Naive B cell (primary cell): ENCODE measurements around the gene CASP10. TPM values are rescaled to one million over a fixed set of nuclear protein-coding genes. Genes with fewer than 3 reads are reported as not detected.
"Not testable (repeated sequence)": the region's sequence is repeated elsewhere in the genome, so short reads cannot be mapped to it uniquely, and the experiment has no call there.

Experiments used
- ATAC-seq, 2 donors: fragments of 150-1000 bp; cut with Tn5 transposase; 2 replicates each; pipeline ENCODE4 v1.10.0; 2021; ENCODE audit warnings: low read depth in 2 of 2, mild to moderate bottlenecking in 2 of 2, moderate library complexity in 2 of 2
- DNase-seq: peaks from one replicate; pipeline ENCODE4 v3.0.0; 2022
- H3K27ac Mint-ChIP-seq, 6 donors: one replicate each; pipeline ENCODE4 v1.8.0; 2020 to 2022; ENCODE audit warnings: mild to moderate bottlenecking in 6 of 6, mixed read lengths in 6 of 6, moderate library complexity in 5 of 6, inconsistent platforms in 2 of 6
- H3K27me3 Mint-ChIP-seq, 3 donors: one replicate each; pipeline ENCODE4 v1.8.0; 2021 to 2022; ENCODE audit warnings: mixed read lengths in 3 of 3, mild to moderate bottlenecking in 1 of 3
- H3K36me3 Mint-ChIP-seq, 2 donors: one replicate each; pipeline ENCODE4 v1.8.0; 2020 to 2022; ENCODE audit warnings: mixed read lengths in 2 of 2, inconsistent platforms in 1 of 2, mild to moderate bottlenecking in 1 of 2
- H3K4me1 Mint-ChIP-seq, 3 donors: one replicate each; pipeline ENCODE4 v1.8.0; 2020 to 2022; ENCODE audit warnings: mixed read lengths in 3 of 3, inconsistent platforms in 1 of 3, mild to moderate bottlenecking in 1 of 3, moderate library complexity in 1 of 3
- H3K4me3 Mint-ChIP-seq, 8 donors: one replicate each; pipeline ENCODE4 v1.8.0; 2020 to 2022; ENCODE audit warnings: mild to moderate bottlenecking in 8 of 8, mixed read lengths in 8 of 8, moderate library complexity in 8 of 8, inconsistent platforms in 2 of 8
- H3K9me3 Mint-ChIP-seq, 7 donors: one replicate each; pipeline ENCODE4 v1.8.0; 2020 to 2022; ENCODE audit warnings: mixed read lengths in 7 of 7, mild to moderate bottlenecking in 5 of 7, inconsistent platforms in 2 of 7, moderate library complexity in 1 of 7
- polyA plus RNA-seq, 6 donors: library from polyadenylated mRNA; unstranded; fragments of 300-500 nt; fragmentation: Illumina TruSeq; gene quantifications; one replicate each; pipeline ENCODE4 v1.2.3, GENCODE V29; 2021; ENCODE audit warnings: low read depth in 6 of 6

Gene CASP10
- polyA plus RNA-seq, 6 donors from 2014 or later = 2.7 to 8.1 (median 4.7) TPM

DNA sequence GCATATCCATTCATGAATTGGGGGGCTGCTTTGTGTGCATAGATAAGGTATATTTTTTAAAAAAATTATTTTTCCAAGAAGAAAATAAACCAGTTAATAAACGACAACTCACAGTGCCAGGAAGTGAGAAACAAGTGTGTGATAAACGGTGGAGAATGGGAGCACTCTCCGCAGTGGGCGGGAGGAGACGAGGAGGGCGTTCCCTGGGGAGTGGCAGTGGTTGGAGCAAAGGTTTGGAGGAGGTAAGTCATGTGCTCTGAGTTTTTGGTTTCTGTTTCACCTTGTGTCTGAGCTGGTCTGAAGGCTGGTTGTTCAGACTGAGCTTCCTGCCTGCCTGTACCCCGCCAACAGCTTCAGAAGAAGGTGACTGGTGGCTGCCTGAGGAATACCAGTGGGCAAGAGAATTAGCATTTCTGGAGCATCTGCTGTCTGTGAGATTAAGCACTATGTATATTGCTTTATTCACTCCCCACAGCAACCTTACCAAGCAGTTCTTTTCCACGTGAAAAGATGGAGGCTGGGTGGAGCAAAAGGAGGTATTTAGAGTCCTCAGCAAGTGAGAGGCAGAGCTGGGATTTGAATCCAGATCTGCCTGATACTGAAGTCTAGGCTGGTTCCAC is 50.4 kb downstream of the CASP10 start:
- peaks cover 29 to 65% (median 40%) of the 10 kb centered on the region in 3 donors for H3K4me1 Mint-ChIP-seq
- no peaks in the 10 kb centered on the region for H3K9me3 Mint-ChIP-seq
- DNase-seq = peak; percentile 83
- H3K27ac Mint-ChIP-seq = peak overlapping the region; percentile 87 to 98 (median 97)
- H3K27me3 Mint-ChIP-seq = no peaks in the 10 kb centered on the region
- ATAC-seq = peak; percentile 87 to 91
- peaks cover 0 to 8% of the 10 kb centered on the region in 2 donors for H3K36me3 Mint-ChIP-seq
- peak overlapping the region; percentile 89 to 99 (median 96) for H3K4me3 Mint-ChIP-seq

DNA sequence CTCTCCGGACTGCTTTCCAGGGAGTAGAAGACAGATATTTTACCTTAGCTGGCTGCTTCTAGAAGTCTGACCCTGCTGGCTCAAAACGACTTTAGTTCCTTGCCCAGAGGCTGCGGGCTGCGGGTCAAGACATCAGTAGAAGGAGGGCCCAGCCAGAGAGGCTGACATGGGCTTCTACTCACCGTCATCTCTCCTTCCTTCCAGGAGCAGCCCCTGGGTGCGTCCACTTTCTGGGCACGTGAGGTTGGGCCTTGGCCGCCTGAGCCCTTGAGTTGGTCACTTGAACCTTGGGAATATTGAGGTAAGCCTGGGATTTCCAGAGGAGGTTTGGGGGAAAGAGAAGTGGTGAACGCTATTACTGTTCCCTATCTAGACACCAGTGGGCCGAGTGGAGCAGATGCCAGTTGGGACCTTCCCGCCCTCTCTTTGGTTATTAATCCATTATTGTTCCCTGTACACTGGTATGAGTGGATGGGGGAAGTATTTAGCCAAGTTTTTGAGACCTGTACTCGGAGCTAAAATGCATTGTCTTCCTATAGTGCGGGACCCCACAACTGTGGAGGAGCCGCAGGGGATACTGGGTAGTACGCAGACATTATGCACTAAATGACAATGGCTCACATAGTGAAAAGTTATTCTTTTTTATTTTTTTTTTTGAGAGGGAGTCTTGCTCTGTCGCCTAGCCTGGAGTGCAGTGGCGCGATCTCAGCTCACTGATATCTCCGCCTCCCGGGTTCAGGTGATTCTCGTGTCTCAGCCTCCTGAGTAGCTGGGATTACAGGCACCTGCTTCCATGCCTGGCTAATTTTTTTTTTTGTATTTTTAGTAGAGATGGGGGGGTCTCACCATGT is 51.1 kb downstream of the CASP10 start:
- ATAC-seq (no peak), DNase-seq (no peak)
- H3K9me3 Mint-ChIP-seq = no peaks in the 10 kb centered on the region
- peaks cover 0 to 8% of the 10 kb centered on the region in 2 donors for H3K36me3 Mint-ChIP-seq
- no peaks in the 10 kb centered on the region for H3K27me3 Mint-ChIP-seq
- peak overlapping the region; percentile 87 to 98 (median 97) for H3K27ac Mint-ChIP-seq
- H3K4me1 Mint-ChIP-seq = peaks cover 29 to 59% (median 40%) of the 10 kb centered on the region in 3 donors
- H3K4me3 Mint-ChIP-seq = peak overlapping the region; percentile 89 to 99 (median 96)

DNA sequence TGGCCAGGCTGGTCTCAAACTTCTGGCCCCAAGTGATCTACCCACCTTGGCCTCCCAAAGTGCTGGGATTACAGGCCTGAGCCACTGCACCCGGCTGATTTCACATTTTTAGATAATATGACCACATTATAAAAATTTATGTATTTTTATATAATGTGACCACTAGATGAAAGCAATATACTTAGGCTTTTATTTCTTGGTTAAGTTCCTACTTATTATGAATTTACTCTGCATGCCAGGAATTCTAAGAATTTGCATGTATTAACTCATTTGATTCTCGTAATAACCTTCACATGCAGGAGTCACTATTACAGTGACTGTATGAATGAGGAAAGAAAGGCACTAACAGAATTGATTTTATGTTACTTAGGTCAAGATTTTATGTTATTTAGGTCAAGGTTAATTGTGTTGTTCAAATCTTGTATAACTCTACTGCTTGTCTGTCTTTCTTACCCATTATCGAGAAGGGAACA is 51.8 kb downstream of the CASP10 start:
- Mint-ChIP-seq H3K4me3 (peak overlapping the region; percentile 89 to 99 (median 96)), H3K4me1 (peaks cover 33 to 63% (median 45%) of the 10 kb centered on the region in 3 donors), H3K9me3 (no peaks in the 10 kb centered on the region)

DNA sequence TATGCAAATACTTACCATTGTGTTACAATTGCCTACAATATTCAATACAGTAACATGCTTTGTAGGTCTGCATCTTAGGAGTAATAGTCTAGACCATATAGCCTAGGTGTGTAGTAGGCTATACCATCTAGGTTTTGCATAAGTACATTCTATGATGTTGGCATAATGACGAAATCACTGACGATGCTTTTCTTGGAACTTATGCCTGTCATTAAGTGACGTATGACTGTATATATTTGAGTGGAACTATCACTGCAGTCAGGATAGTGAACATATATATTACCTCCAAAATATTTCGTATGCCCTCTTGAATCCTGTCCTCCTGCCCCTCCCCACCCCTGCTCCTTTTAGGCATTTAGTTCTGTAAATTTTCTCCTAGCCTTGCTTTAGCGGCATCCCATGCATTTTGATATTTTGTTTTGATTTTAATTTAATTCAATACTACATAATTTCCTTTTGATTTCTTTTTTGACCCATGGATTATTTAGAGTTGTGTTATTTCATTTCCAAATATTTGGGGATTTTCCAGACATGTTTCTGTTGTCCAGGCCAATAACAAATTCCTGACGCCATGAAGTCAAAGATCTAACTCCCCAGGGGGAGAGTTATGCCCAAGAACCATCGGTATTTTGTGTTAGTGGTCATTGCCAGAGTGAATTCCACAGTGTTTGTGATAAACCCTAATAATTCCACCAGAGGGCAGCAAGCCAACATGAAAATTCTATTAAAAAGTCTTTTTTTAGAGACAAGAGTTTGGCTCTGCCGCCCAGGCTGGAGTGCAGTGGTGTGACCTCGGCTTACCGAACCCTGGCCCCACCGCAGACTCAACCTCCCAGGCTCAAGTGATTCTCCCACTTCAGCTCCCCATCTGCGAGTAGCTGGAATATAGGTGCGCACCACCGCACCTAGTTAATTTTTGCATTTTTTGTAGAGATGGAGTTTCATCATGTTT is 53.2 kb downstream of the CASP10 start:
- H3K27me3 Mint-ChIP-seq = no peaks in the 10 kb centered on the region
- H3K4me3 Mint-ChIP-seq = peak overlapping the region; percentile 66 to 93 (median 76)
- DNase-seq = peak; percentile 62
- H3K27ac Mint-ChIP-seq = peak overlapping the region; percentile 65 to 95 (median 90)
- H3K4me1 Mint-ChIP-seq = peaks cover 48 to 77% (median 60%) of the 10 kb centered on the region in 3 donors
- ATAC-seq = peak in 1 of 2 donors; percentile 22
- peaks cover 0 to 24% of the 10 kb centered on the region in 2 donors for H3K36me3 Mint-ChIP-seq
- H3K9me3 Mint-ChIP-seq = no peaks in the 10 kb centered on the region

More for the DNA sequence above, 51.8 kb downstream of the CASP10 start:
- H3K27me3 Mint-ChIP-seq = no peaks in the 10 kb centered on the region
- peak overlapping the region; percentile 87 to 98 (median 97) for H3K27ac Mint-ChIP-seq
- DNase-seq = no peak
- H3K36me3 Mint-ChIP-seq = peaks cover 0 to 13% of the 10 kb centered on the region in 2 donors
- no peak for ATAC-seq

DNA sequence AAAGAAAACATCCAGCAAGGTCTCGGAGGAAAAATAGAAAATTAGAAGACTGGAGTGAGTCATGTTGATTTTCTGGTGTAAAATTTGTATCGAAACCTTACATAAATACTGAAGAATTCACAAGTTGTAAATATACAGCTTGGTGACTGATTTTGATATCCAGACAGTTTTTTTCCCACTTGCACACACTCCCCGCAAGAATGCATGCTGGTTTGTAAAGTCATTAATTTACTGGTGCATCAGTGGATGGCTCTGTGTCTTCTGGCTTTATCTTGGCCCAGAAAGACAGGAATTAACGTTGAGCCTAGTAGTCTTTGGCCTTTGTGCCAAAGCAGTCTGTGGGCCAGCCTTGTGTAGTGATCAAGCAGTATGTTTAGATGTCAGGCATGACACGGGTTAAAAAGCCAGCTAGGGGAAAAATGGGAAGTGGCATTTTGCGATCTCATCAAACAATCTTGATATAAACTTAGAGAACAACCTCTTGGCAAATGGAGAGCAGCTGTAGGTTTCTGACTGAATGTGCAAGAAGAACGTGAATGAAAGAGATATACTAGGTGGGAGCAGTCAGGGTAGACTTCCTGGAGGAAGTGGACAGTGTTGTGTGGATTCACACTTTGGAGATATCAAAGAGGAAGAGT is 54.7 kb downstream of the CASP10 start:
- Mint-ChIP-seq H3K36me3 (peaks cover 0 to 27% of the 10 kb centered on the region in 2 donors), H3K27me3 (no peaks in the 10 kb centered on the region), H3K4me3 (peak overlapping the region in 5 of 8 donors; percentile 1 to 54 (median 12)), H3K4me1 (peaks cover 54 to 81% (median 65%) of the 10 kb centered on the region in 3 donors), H3K27ac (peak overlapping the region; percentile 32 to 87 (median 75)), H3K9me3 (no peaks in the 10 kb centered on the region)
- no peak for DNase-seq
- no peak for ATAC-seq

DNA sequence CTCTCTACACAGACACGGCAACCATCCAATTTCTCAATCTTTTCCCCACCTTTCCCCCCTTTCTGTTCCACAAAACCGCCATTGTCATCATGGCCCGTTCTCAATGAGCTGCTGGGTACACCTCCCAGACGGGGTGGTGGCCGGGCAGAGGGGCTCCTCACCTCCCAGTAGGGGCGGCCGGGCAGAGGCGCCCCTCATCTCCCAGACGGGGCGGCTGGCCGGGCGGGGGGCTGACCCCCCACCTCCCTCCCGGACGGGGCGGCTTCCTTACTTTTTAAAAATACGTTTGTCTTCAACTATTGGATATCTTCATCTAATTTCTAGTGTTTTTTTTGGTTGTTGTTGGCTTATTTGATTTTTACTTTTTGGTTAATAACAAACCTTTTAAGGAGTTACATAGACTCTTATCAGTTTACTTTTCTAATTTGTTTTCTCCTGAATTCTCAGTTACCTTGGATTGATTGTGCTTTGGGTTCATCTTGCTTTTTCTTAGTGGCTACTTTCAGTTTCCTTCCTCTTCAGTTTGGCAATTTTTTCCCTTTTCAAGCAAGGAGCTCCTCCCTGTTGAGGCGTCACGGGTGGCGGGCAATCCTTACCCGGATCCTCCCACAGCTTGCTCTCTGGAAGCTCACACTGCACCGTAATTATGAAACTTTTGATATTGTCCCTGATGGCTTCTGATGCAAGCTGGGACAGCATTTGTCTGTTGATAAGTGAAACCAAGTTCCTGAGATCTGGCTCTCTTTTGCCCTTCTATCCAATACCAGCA is 56.4 kb downstream of the CASP10 start:
- peak overlapping the region in 6 of 8 donors; percentile 18 to 59 (median 41) for H3K4me3 Mint-ChIP-seq

DNA sequence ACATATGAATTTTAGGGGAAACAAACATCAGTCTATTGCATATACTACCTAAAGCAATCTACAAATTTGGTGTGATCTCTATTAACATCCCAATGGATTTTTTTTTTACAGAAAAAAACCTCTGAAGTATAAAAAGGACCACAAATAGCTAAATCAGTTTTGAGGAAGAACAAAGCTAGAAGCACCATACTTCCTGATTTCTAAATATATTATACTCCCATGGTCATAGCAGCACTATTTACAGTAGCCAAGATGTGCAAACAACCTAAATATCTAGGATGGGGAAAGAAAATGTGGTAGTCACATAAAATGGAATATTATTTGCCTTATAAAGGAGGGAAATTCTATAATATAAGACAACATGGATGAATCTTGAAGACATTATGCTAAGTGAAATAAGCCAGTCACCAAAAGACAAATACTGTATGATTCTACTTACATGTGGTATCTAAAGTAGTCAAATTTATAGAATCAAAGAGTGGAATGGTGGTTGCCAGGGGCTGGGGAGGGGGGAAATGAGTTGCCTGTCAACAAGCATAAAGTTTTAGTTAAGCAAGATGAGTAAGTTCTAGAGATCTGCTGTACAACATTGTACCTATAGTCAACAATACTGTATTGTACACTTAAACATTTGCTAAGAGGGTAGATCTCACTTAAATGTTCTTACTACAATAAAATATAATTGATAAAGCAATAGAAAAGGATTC is 59.8 kb downstream of the CASP10 start:
- Mint-ChIP-seq H3K27me3 (no peaks in the 10 kb centered on the region), H3K9me3 (no peaks in the 10 kb centered on the region), H3K27ac (peak overlapping the region in 5 of 6 donors; percentile 36 to 82 (median 78)), H3K36me3 (peaks cover 0 to 24% of the 10 kb centered on the region in 2 donors), H3K4me3 (peak overlapping the region in 6 of 8 donors; percentile 29 to 78 (median 66)), H3K4me1 (peaks cover 58 to 76% (median 75%) of the 10 kb centered on the region in 3 donors)
- no peak for DNase-seq
- ATAC-seq = peak; percentile 55 to 69

More for the DNA sequence above, 56.4 kb downstream of the CASP10 start:
- not testable (repeated sequence) for DNase-seq, ATAC-seq, H3K9me3 Mint-ChIP-seq, H3K27me3 Mint-ChIP-seq
- Mint-ChIP-seq H3K36me3 (peaks cover 0 to 27% of the 10 kb centered on the region in 2 donors), H3K27ac (peak overlapping the region; percentile 21 to 97 (median 82)), H3K4me1 (peaks cover 49 to 78% (median 63%) of the 10 kb centered on the region in 3 donors)

DNA sequence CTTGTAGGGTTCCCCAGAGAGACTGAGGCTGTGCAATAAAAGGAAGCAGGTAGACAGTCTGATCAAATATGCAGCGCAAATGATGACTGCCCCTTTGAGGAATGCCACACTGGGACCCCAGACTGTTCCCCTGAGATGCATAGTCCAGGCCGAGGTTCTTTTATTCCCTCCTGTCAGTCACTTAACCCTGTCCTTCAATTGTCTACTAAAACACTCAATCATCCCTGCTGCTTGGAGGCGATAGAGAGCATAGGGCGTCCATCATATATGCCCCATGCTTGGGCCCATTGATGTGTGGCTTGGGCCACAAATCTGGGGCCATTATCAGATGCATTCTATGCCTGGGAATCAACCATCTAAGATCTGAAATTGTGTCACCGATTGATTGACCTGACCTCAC is 61.9 kb downstream of the CASP10 start:
- ATAC-seq = no peak
- peak overlapping the region; percentile 20 to 84 (median 70) for H3K27ac Mint-ChIP-seq
- DNase-seq = no peak
- H3K4me3 Mint-ChIP-seq = peak overlapping the region in 1 of 8 donors; percentile 6
- no peaks in the 10 kb centered on the region for H3K9me3 Mint-ChIP-seq
- H3K36me3 Mint-ChIP-seq = peaks cover 0 to 13% of the 10 kb centered on the region in 2 donors
- peaks cover 57 to 75% (median 74%) of the 10 kb centered on the region in 3 donors for H3K4me1 Mint-ChIP-seq
- no peaks in the 10 kb centered on the region for H3K27me3 Mint-ChIP-seq

DNA sequence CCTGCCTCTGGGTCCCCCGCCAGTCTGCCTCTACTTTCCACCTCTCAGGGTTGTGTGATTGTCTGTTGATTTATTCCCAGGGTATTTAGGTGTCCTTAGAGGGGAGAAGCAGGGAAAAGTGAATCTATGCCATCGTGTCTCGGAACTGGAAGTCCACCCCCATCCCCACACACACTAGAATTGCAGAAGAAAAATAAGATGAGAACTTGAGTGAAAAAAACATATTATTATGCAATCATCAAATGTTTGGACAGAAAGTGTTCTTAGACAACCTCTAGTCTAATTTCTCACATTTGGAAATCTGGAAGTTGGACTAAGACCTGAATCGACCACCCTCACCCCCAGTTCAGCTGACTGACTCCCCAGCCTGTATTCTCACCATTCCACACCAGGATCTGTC is 63.3 kb downstream of the CASP10 start:
- peaks cover 52 to 75% (median 71%) of the 10 kb centered on the region in 3 donors for H3K4me1 Mint-ChIP-seq
- H3K36me3 Mint-ChIP-seq = peaks cover 0 to 2% of the 10 kb centered on the region in 2 donors
- ATAC-seq (no peak), DNase-seq (no peak)
- H3K27ac Mint-ChIP-seq = no peak overlapping the region
- H3K9me3 Mint-ChIP-seq = no peaks in the 10 kb centered on the region
- no peaks in the 10 kb centered on the region for H3K27me3 Mint-ChIP-seq
- peak overlapping the region in 2 of 8 donors; percentile 3 to 61 for H3K4me3 Mint-ChIP-seq

DNA sequence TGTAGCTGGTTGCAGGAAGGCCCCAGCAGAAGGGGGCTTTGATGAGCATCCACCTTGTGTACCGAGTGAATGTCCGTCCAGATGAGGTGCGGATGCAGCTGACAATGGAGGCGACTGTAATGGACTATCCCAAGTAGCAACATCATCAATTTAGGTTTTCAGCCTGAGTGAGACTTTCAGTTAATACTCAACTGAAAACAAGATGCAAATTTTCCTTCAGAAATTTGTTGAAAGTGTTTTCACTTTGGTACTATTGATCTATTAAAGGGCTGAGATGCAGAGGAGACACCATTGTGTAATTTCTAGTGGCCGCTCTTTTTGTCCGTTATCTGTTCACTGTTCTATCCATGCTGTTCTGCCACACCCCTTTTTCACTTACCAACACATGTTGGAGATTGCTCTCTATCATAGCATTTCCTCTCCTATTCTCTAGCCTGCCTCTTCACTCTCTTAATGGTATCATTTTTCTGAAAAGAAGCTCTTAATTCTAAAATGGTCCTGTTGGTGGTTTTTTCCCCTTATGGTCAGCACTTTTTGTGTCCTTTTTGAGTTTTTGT is 65.4 kb downstream of the CASP10 start:
- no peaks in the 10 kb centered on the region for H3K27me3 Mint-ChIP-seq
- H3K4me3 Mint-ChIP-seq = no peak overlapping the region
- ATAC-seq = no peak
- H3K27ac Mint-ChIP-seq = peak overlapping the region in 3 of 6 donors; percentile 21 to 82 (median 59)
- H3K36me3 Mint-ChIP-seq = no peaks in the 10 kb centered on the region
- no peaks in the 10 kb centered on the region for H3K9me3 Mint-ChIP-seq
- DNase-seq = no peak
- peaks cover 37 to 73% (median 68%) of the 10 kb centered on the region in 3 donors for H3K4me1 Mint-ChIP-seq

DNA sequence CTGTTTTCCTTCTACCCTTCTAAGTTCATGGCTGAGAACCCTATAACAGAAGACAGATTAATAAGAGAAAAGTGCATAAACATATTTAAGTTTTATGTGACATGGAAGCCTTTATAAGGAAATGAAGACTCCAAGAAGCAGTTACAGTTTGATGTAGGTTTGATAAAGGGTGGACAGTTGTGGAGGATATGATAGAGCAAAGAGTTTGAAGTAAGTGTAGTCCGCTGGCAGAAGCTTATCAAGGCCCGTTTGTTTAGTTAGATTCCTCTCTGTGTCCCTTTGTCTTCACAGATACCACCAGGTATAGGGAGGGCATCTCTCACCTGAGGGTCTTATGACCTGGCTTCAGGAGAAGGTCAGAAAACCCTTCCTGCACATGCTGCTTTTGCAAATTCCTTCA is 66.9 kb downstream of the CASP10 start:
- DNase-seq (no peak), ATAC-seq (no peak)
- Mint-ChIP-seq H3K27me3 (no peaks in the 10 kb centered on the region), H3K36me3 (no peaks in the 10 kb centered on the region), H3K4me3 (no peak overlapping the region), H3K27ac (peak overlapping the region in 3 of 6 donors; percentile 47 to 76 (median 62)), H3K4me1 (peaks cover 39 to 76% (median 65%) of the 10 kb centered on the region in 3 donors), H3K9me3 (no peaks in the 10 kb centered on the region)
